HG02678 (cell line): ENCODE data around the gene LRRC74B.

Source experiments
- ATAC-seq: cut with Tn5 transposase; IDR thresholded peaks from one replicate; pipeline ENCODE4 v1.9.1; 2021; ENCODE audit warnings: mild to moderate bottlenecking, moderate library complexity; ENCODE audit not compliant: unreplicated experiment

Gene LRRC74B

DNA sequence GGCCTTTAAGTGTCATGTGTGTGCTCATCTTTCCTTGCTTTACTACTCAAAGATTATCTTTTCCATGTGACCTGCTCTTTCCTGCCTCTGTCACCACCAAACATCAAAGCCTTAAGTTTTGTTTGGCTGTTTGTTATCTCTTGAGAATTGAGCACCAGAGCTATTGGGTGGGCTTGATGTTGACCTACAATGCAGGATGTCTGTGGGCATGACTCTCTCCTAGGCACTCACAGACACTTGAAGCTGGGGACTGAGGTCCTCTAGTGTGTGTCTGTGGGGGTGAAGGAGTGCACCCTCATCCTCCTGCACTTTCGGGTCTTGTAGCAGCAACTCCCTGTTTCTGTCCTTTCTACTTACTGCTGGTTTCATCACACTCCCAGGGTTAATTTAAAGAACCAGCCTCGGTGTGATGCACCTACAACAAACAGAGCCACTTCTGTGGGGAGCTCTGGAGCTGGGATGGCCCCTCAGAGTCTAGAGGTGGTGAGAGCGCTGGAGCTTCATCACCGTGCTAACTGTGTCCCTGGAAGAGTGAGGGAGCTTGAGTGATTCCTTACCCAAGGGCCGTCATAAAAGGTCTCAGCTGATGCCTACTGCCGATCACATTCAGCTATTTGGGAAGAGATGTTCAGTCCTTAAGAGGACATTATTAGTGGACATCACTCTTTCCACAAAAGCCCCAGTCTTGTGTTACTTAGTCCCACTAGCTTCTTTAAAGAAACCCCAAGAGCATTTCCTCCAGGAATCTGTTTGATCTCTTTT, 56.3 kb downstream of the LRRC74B start:
- ATAC-seq = no peak

DNA sequence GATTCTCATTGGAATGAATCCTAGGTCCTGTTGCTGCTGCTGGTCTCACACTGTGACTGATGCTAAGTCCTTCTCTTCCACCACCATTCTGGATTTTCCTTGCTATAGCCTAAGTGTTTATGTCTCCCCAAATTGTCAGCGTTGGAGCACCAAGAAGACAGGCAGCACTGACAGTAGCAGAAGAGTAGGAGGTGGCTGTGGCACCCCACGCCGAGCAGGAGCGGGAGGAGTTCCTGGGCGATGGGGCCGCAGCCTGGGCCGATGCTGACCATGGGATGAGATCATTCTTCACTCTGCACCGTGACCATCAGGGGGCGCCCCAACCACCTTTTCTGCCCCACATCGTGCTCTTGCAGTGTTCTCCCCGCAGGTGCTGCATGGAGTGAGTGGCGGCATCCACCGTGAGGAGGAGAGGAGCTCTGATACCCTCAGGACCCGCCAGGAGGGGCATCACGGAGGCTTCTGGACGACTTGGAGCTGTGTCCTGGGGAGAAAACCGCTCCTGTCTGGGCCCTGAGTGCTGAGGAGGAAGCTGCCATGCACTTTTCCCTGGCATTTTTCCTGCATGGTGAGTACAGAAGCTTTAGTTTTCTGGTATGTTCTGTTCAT, 57.0 kb downstream of the LRRC74B start:
- ATAC-seq = no peak

DNA sequence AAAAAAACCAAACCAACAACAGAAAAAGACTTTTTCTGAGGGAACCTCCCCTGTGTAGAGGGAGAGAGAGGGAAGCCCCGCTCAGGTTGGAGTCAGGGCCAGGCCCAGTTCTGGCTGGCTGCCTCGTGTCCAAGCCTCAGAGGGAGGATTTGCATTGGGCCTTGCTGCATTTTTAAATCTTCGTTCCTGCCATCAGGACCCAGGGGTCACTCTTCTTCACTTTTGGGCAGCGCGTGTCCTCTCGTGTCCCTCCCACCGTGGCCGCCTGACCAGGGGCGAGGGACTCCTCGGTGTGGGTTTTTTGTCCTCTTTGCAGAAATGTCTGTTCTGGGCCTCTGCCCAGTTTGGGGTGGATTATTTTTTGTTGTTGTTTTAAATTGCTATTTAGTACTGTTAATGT, 57.9 kb downstream of the LRRC74B start:
- ATAC-seq = no peak

DNA sequence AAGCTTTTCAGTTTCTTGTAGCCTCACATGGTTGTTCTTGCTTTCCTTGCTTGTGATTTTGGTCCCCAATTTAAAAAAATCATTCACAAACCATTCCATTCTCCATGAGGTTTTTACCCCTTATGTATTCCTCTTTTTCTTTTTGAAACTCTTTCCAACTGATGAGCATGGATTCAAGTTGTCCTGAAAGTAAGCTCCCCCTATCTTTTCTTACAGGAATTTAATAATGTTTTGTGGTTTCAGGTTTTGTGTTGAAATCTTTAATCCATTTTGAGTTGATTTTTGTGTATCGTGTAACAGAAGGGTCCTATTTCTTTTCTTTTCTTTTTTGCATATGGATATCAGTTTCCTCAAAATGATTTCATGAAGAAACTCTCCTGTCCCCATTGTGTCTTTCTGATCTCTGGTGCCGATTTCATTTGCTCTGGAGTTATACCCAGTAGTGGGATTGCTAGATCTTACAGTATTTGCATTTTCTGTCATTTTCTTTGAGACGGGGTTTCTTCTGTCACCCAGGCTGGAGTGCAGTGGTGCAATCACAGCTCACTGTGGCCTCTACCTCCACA, 58.5 kb downstream of the LRRC74B start:
- ATAC-seq = no peak

DNA sequence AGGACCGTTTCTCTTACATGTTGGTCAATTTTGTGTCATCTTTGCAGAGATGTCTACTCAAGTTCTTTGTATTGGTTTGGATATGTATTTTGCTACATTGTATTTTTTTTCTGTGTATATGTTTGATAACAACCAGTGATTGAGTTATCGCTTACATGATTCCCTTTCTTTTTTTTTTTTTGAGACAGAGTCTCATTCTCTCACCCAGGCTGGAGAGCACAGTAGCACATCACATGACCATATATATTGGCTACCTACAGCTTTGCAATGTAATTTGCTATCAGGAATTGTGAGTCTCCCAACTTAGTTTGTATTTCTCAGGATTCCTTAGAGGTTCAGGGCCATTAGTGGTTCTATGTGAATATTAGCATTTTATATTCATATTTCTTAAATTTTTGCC, 59.5 kb downstream of the LRRC74B start:
- no peak for ATAC-seq

DNA sequence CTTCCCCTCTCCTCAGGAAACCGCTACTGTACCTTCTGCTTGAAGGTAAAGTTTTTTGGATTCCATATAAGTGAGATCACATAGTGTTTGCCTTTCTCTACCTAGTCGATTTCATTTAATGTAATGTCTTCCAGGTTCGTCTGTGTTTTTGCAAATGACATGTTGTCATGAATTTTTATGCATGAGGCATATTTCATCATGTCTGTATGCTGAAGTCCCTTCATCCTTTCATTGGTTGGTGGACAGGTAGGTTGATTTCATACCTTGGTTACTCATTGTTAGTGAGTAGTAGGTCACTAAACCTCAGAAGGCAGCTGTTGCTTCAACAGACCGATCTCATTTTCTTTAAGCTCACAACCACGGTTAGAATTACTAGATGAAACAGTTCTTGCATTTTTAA, 60.3 kb downstream of the LRRC74B start:
- ATAC-seq = no peak

DNA sequence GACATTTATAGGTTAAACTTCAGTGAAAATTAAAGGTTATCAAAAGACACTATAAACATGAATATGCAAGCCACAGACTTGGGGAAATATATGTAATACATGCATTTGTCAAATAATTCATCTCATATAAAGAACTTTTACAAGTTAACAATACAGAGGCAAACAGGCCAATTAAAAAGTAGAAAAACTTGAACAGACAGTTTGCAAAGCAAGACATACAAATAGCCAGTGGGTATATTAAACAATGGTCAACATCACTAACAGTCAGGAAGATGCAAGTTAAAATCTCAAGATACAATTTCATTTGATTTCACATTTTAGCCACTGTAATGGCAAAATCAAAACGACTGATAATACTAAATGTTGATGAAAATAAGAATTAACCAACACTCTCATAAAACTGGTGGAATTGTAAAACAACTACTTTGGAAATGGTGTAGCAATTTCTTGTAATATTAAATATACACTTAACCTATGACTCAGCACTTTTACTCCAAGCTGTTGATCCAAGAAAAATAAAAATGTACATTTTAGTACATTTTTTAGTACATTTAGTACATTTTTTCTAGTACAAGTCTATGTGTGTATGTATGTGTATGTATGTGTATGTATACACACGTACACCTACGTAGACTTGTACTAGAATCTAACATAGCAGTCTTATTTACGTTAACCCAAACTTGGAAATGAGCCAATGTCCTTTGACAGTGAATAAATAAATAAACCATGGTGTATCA, 62.8 kb downstream of the LRRC74B start:
- no peak for ATAC-seq
